H1 (cell line): ENCODE results near the gene RASSF5. TPM values are rescaled to one million over a fixed set of nuclear protein-coding genes. Genes with fewer than 3 reads are reported as not detected.

ENCODE experiments used
- CTCF ChIA-PET: fragments of 300-600 bp; sonication (Branson Sonifier 250); formaldehyde crosslinking; loops from one replicate; lab custom pipeline; 2021; ENCODE audit not compliant: partially characterized antibody; lab: Charles Lee
- POLR2A ChIA-PET: fragments of 300-600 bp; sonication (Branson Sonifier 250); formaldehyde crosslinking; loops from one replicate; lab custom pipeline; 2021; ENCODE audit warnings: inconsistent platforms; ENCODE audit not compliant: partially characterized antibody; lab: Charles Lee
- DNase-seq, 2 experiments: peaks; one replicate each; pipeline versions ENCODE4 v3.0.0 to v3.0.0-alpha.2; 2010 to 2022; ENCODE audit warnings: low spot score in 2 of 2, low read depth in 1 of 2, mixed read lengths in 1 of 2
- FAIRE-seq: peaks from 2 replicates; lab custom pipeline; 2011; peaks lifted over from hg19 to GRCh38; lab: Jason Lieb, UNC
- H2AFZ ChIP-seq: 2 replicates; pipeline ENCODE4 v1.8.1; 2012; ENCODE audit warnings: low read length, inconsistent platforms
- H2AK5ac ChIP-seq: 2 replicates; pipeline ENCODE4 v1.6.1; 2013; ENCODE audit warnings: low read depth, low read length
- H2BK120ac ChIP-seq: replicated peaks from 2 replicates; pipeline ENCODE3; 2013; ENCODE audit warnings: low read depth, low read length, inconsistent platforms
- H2BK12ac ChIP-seq: 2 replicates; pipeline ENCODE4 v1.6.1; 2013; ENCODE audit warnings: low read depth, low read length
- H2BK15ac ChIP-seq: 2 replicates; pipeline ENCODE4 v1.6.1; 2013; ENCODE audit warnings: low read length
- H2BK20ac ChIP-seq: 2 replicates; pipeline ENCODE4 v1.6.1; 2013; ENCODE audit warnings: low read length
- H2BK5ac ChIP-seq: 2 replicates; pipeline ENCODE4 v1.6.1; 2013; ENCODE audit warnings: low read depth, low read length
- H3K14ac ChIP-seq: 2 replicates; pipeline ENCODE4 v1.6.1; 2013; ENCODE audit warnings: inconsistent platforms; ENCODE audit not compliant: insufficient read length
- H3K18ac ChIP-seq: 2 replicates; pipeline ENCODE4 v1.6.1; 2013; ENCODE audit warnings: low read length; ENCODE audit errors: extremely low read depth
- H3K23ac ChIP-seq: 2 replicates; pipeline ENCODE4 v1.6.1; 2013; ENCODE audit warnings: inconsistent platforms; ENCODE audit not compliant: insufficient read length
- H3K23me2 ChIP-seq: 2 replicates; pipeline ENCODE4 v1.6.1; 2013; ENCODE audit warnings: low read depth, low read length
- H3K27ac ChIP-seq: 2 replicates; pipeline ENCODE4 v1.6.1; 2011; ENCODE audit warnings: low read depth, low read length, inconsistent platforms
- H3K27me3 ChIP-seq, 4 experiments: replicated peaks in 1 of 4; 1 replicate in 1 of 4; 2 replicates in 3 of 4; pipeline versions ENCODE4 v1.6.1 to v1.8.1; 2011 to 2013; ENCODE audit warnings: low read length in 3 of 4, mild to moderate bottlenecking in 3 of 4, inconsistent platforms in 2 of 4, mixed read lengths in 2 of 4, moderate library complexity in 1 of 4; ENCODE audit not compliant: control insufficient read depth in 3 of 4, insufficient read depth in 3 of 4; ENCODE audit errors: extremely low read depth in 1 of 4
- H3K36me3 ChIP-seq, 4 experiments: 2 replicates each; pipeline versions ENCODE4 v1.6.1 to v1.8.1; 2011 to 2013; ENCODE audit warnings: mild to moderate bottlenecking in 4 of 4, low read length in 3 of 4, moderate library complexity in 2 of 4, control low read depth in 1 of 4, inconsistent platforms in 1 of 4; ENCODE audit not compliant: insufficient read depth in 4 of 4, control insufficient read depth in 2 of 4
- H3K4ac ChIP-seq: replicated peaks from 2 replicates; pipeline ENCODE3; 2013; ENCODE audit warnings: low read length, low read depth, mixed read lengths, inconsistent platforms; ENCODE audit not compliant: insufficient read length
- H3K4me1 ChIP-seq, 4 experiments: replicated peaks in 1 of 4; 1 replicate in 1 of 4; 2 replicates in 3 of 4; pipeline versions ENCODE4 v1.6.1 to v1.8.1; 2011 to 2013; ENCODE audit warnings: low read length in 3 of 4, inconsistent platforms in 2 of 4, mixed read lengths in 1 of 4; ENCODE audit not compliant: insufficient read depth in 4 of 4, control insufficient read depth in 3 of 4
- H3K4me2 ChIP-seq, 2 experiments: 2 replicates each; pipeline versions ENCODE4 v1.6.1 to v1.8.1; 2011 to 2013; ENCODE audit warnings: low read depth in 2 of 2, low read length in 2 of 2, control low read depth in 1 of 2, inconsistent platforms in 1 of 2, mild to moderate bottlenecking in 1 of 2; ENCODE audit not compliant: insufficient read depth in 1 of 2
- H3K4me3 ChIP-seq, 4 experiments: fragments of 200-600, 300-600 bp in 1 of 4; sonication (generic), shearing (Covaris generic), sonication (Bioruptor Twin) in 1 of 4; 2 replicates each; pipeline versions ENCODE4 v1.5.1 to v1.8.1; 2011 to 2016; ENCODE audit warnings: low read length in 4 of 4, low read depth in 3 of 4, control low read depth in 2 of 4, inconsistent platforms in 2 of 4, mild to moderate bottlenecking in 2 of 4, mixed read lengths in 1 of 4, moderate library complexity in 1 of 4; ENCODE audit not compliant: insufficient read depth in 2 of 4; ENCODE audit errors: extremely low read depth in 1 of 4
- H3K56ac ChIP-seq: replicated peaks from 2 replicates; pipeline ENCODE3; 2013; ENCODE audit warnings: low read depth, mild to moderate bottlenecking, mixed read lengths, low read length, inconsistent platforms; ENCODE audit not compliant: insufficient read length
- H3K79me1 ChIP-seq: 2 replicates; pipeline ENCODE4 v1.6.1; 2013; ENCODE audit warnings: low read depth, low read length, control low read depth
- H3K79me2 ChIP-seq, 2 experiments: 2 replicates each; pipeline versions ENCODE4 v1.6.1 to v1.8.1; 2012 to 2013; ENCODE audit warnings: low read length in 2 of 2, mild to moderate bottlenecking in 2 of 2, inconsistent platforms in 1 of 2; ENCODE audit not compliant: insufficient read depth in 2 of 2, control insufficient read depth in 1 of 2
- H3K9ac ChIP-seq, 4 experiments: replicated peaks in 1 of 4; 1 replicate in 1 of 4; 2 replicates in 3 of 4; pipeline versions ENCODE4 v1.6.1 to v1.8.1; 2011 to 2013; ENCODE audit warnings: low read depth in 3 of 4, low read length in 3 of 4, control low read depth in 2 of 4, mild to moderate bottlenecking in 2 of 4, moderate library complexity in 2 of 4, inconsistent platforms in 1 of 4; ENCODE audit errors: extremely low read depth in 1 of 4
- H3K9me3 ChIP-seq, 2 experiments: 2 replicates each; pipeline versions ENCODE4 v1.6.1 to v1.8.1; 2012 to 2013; ENCODE audit warnings: mild to moderate bottlenecking in 2 of 2, moderate library complexity in 2 of 2, control low read depth in 1 of 2, inconsistent platforms in 1 of 2, low read depth in 1 of 2, low read length in 1 of 2, mixed read lengths in 1 of 2; ENCODE audit not compliant: insufficient read depth in 2 of 2
- H4K20me1 ChIP-seq, 2 experiments: replicated peaks in 1 of 2; 2 replicates each; pipeline versions ENCODE3 to v1.8.1; 2011 to 2013; ENCODE audit warnings: inconsistent platforms in 2 of 2, low read length in 2 of 2, mild to moderate bottlenecking in 1 of 2; ENCODE audit not compliant: insufficient read depth in 2 of 2, control insufficient read depth in 1 of 2
- H4K5ac ChIP-seq: 2 replicates; pipeline ENCODE4 v1.6.1; 2013; ENCODE audit warnings: low read length, low read depth, mixed read lengths, inconsistent platforms; ENCODE audit not compliant: insufficient read length
- H4K8ac ChIP-seq: 2 replicates; pipeline ENCODE4 v1.8.0; 2013; ENCODE audit warnings: mild to moderate bottlenecking, moderate library complexity, low read length, inconsistent platforms; ENCODE audit not compliant: insufficient read depth; ENCODE audit errors: extremely low read depth
- H4K91ac ChIP-seq: replicated peaks from 2 replicates; pipeline ENCODE3; 2013; ENCODE audit warnings: low read length, mixed read lengths, inconsistent platforms; ENCODE audit not compliant: insufficient read length
- ATF3 ChIP-seq: IDR thresholded peaks from 2 replicates; pipeline ENCODE4 v1.6.1; 2011; ENCODE audit warnings: low read depth, mild to moderate bottlenecking, low read length; ENCODE audit not compliant: insufficient read depth
- CHD2 ChIP-seq: IDR thresholded peaks from 2 replicates; pipeline ENCODE4 v1.6.1; 2012; ENCODE audit warnings: low read length, improper control_type of control experiment
- CTBP2 ChIP-seq: IDR thresholded peaks from 2 replicates; pipeline ENCODE4 v1.7.0; 2011; ENCODE audit warnings: borderline replicate concordance, mild to moderate bottlenecking, moderate library complexity, mixed read lengths, low read length; ENCODE audit not compliant: insufficient read depth, insufficient read length
- JUND ChIP-seq: IDR thresholded peaks from 2 replicates; pipeline ENCODE4 v1.6.1; 2011; ENCODE audit warnings: mild to moderate bottlenecking, improper control_type of control experiment, low read length
- MAFK ChIP-seq: IDR thresholded peaks from 2 replicates; pipeline ENCODE4 v1.6.1; 2012; ENCODE audit warnings: low read depth, mild to moderate bottlenecking, improper control_type of control experiment, low read length
- PHF8 ChIP-seq: fragments of 200-600 bp; sonication (generic); conservative IDR thresholded peaks from 2 replicates; pipeline ENCODE4 v1.7.1; 2012; ENCODE audit warnings: low read depth, mild to moderate bottlenecking, inconsistent platforms, low read length, moderate library complexity
- POLR2AphosphoS5 ChIP-seq: IDR thresholded peaks from 2 replicates; pipeline ENCODE4 v1.6.1; 2011; ENCODE audit warnings: low read depth, low read length
- RAD21 ChIP-seq, 2 experiments: IDR thresholded peaks in 1 of 2; conservative IDR thresholded peaks in 1 of 2; 2 replicates each; pipeline ENCODE4 v1.6.1; 2011; ENCODE audit warnings: low read depth in 2 of 2, low read length in 2 of 2, improper control_type of control experiment in 1 of 2, inconsistent platforms in 1 of 2, mild to moderate bottlenecking in 1 of 2, moderate library complexity in 1 of 2
- SIN3A ChIP-seq, 2 experiments: IDR thresholded peaks in 1 of 2; conservative IDR thresholded peaks in 1 of 2; 2 replicates each; pipeline ENCODE4 v1.6.1; 2011 to 2012; ENCODE audit warnings: low read length in 2 of 2, improper control_type of control experiment in 1 of 2, low read depth in 1 of 2, mild to moderate bottlenecking in 1 of 2
- SIRT6 ChIP-seq: IDR thresholded peaks from one replicate; pipeline ENCODE4 v1.7.1; 2012; ENCODE audit warnings: low read length, inconsistent platforms
- SP1 ChIP-seq: IDR thresholded peaks from 2 replicates; pipeline ENCODE4 v1.6.1; 2011; ENCODE audit warnings: low read depth, low read length
- SUZ12 ChIP-seq: fragments of 200-600 bp; sonication (generic); IDR thresholded peaks from 2 replicates; pipeline ENCODE4 v1.6.1; 2012; ENCODE audit warnings: mild to moderate bottlenecking, inconsistent platforms, low read length, moderate library complexity, mixed read lengths
- YY1 ChIP-seq: IDR thresholded peaks from 2 replicates; pipeline ENCODE4 v1.6.1; 2011; ENCODE audit warnings: low read depth, mild to moderate bottlenecking, low read length
- ZNF274 ChIP-seq: IDR thresholded peaks from 2 replicates; pipeline ENCODE4 v1.7.0; 2012; ENCODE audit warnings: low read length, borderline replicate concordance; ENCODE audit errors: extremely low read depth
- WGBS, 2 experiments: shearing (Covaris generic) in 1 of 2; methylation state at CpG; one replicate each; pipeline versions ENCODE4 v1.1.6 to v1.1.7; 2013 to 2015; ENCODE audit warnings: low lambda C conversion rate in 2 of 2, mixed read lengths in 2 of 2, inconsistent platforms in 1 of 2, low coverage in 1 of 2, missing lambda C conversion rate in 1 of 2; ENCODE audit not compliant: insufficient replicate concordance in 2 of 2, insufficient coverage in 1 of 2, insufficient read length in 1 of 2; ENCODE audit errors: extremely low coverage in 1 of 2, missing lambda C conversion rate in 1 of 2; 5-methylcytosine and 5-hydroxymethylcytosine counted together
- polyA plus RNA-seq, 7 experiments: library from polyadenylated mRNA; depleted of rRNA in 3 of 7; stranded (reverse) in 5 of 7; unstranded in 2 of 7; fragments of >200 nt in 5 of 7; fragments of 200-250 nt in 2 of 7; gene quantifications; 1 replicate in 5 of 7; 2 replicates in 1 of 7; 4 replicates in 1 of 7; pipeline versions ENCODE4 v1.2.1 to v1.2.3, GENCODE V29; 2011 to 2013; ENCODE audit warnings: missing spikeins in 2 of 7, mixed read lengths in 2 of 7
- total RNA-seq: library from RNA; stranded (reverse); fragmentation: NEBNext Ultra II Directional; extraction: Animal tissue kit (Norgen Biotek cat#: 25700); gene quantifications from 2 replicates; pipeline ENCODE4 v1.2.1, GENCODE V29; 2021

The RASSF5 gene
- total and polyA plus RNA-seq, 2 of the 8 experiments (the other 6 are each of a cell fraction or from before 2014, with no cell fraction given), result 0.82 to 1.8 TPM

DNA sequence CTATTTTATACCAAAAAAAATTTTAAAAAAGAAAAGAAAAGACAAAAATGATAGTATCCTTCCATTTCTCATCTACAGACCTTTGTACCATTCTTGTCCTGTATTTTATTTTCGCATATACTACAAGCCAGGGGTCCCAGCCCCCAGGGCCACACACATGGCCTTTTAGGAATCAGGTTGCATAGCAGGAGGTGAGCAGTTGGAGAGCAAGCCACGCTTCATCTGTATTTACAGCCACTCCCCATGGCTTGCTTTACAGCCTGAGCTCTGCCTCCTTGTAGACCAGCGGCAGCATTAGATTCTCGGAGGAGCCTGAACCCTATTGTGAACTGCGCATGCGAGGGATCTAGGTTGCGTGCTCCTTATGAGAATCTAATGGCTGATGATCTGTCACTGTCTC is 39.8 kb downstream of the RASSF5 start:
- Histone ChIP-seq H3K9me3 (no peaks in the 10 kb centered on the region), H3K4me1 (peaks cover 0 to 3% (median 2%) of the 10 kb centered on the region in 4 experiments; a peak in 2 of 7 replicates), H3K27ac (no peak overlapping the region), H3K79me2 (no peaks in the 10 kb centered on the region), H3K23ac (no peak overlapping the region), H3K79me1 (no peaks in the 10 kb centered on the region), H3K56ac (no peak overlapping the region), H3K27me3 (no peaks in the 10 kb centered on the region), H4K20me1 (no peaks in the 10 kb centered on the region), H3K36me3 (no peaks in the 10 kb centered on the region), H3K4ac (no peak overlapping the region), H2AFZ (no peak overlapping the region), H2BK5ac (no peak overlapping the region), H2AK5ac (no peak overlapping the region), H4K8ac (no peak overlapping the region), H2BK12ac (no peak overlapping the region), H4K5ac (no peak overlapping the region), H4K91ac (no peak overlapping the region), H2BK15ac (no peak overlapping the region), H3K4me3 (no peak overlapping the region), H3K18ac (no peak overlapping the region), H3K4me2 (no peak overlapping the region), H3K14ac (no peak overlapping the region), H3K9ac (no peak overlapping the region), H2BK20ac (no peak overlapping the region), H3K23me2 (no peaks in the 10 kb centered on the region), H2BK120ac (no peak overlapping the region)
- FAIRE-seq, result no peak
- 92% methylated on average over 7 of the region's 7 CpGs; no CpG with 5 or more reads in 1 of the 2 experiments for WGBS, 2 experiments
- DNase-seq, result no peak
- POLR2A ChIA-PET, result interaction anchor here (1.3 kb wide), 1 partner anchor 9 kb away, joined by 3 read pairs; no protein-coding TSS in a partner anchor
- CTCF ChIA-PET, result interaction anchor here (0.7 to 18.2 kb wide), 10 partner anchors 6 to 77 kb away, joined by 3 to 298 read pairs (median 26); partner anchors contain the start of gene IKBKE
- no peak for TF ChIP-seq ZNF274
- TF ChIP-seq ATF3, result no peak
- no peak for TF ChIP-seq SIRT6
- no peak for TF ChIP-seq SIN3A (conservative IDR thresholded peaks at IDR 0.05 in 1 of 2, IDR thresholded peaks at IDR 0.05 in 1 of 2; ENCODE audit: low read depth in 1 of 2, low read length in 2 of 2)
- no peak for TF ChIP-seq POLR2AphosphoS5
- TF ChIP-seq CTBP2, result no peak
- TF ChIP-seq PHF8, result no peak
- TF ChIP-seq CHD2, result no peak
- TF ChIP-seq SP1, result no peak
- TF ChIP-seq YY1, result no peak
- no peak for TF ChIP-seq RAD21 (IDR thresholded peaks at IDR 0.05 in 1 of 2, conservative IDR thresholded peaks at IDR 0.05 in 1 of 2; ENCODE audit: low read depth in 2 of 2, low read length in 2 of 2)
- no peak for TF ChIP-seq MAFK
- no peak for TF ChIP-seq SUZ12
- no peak for TF ChIP-seq JUND
